H54 (cell line): ENCODE results near the gene C10orf143.

Source experiments
- DNase-seq: peaks from one replicate; pipeline ENCODE4 v3.0.0; 2011; ENCODE audit warnings: low spot score, mixed read lengths; ENCODE audit not compliant: insufficient read length
- FAIRE-seq: peaks from 3 replicates; lab custom pipeline; 2011; peaks lifted over from hg19 to GRCh38; lab: Jason Lieb, UNC
- POLR2A ChIP-seq: IDR thresholded peaks from 2 replicates; pipeline ENCODE4 v1.6.1; 2011; ENCODE audit warnings: low read depth, mild to moderate bottlenecking, low read length

The C10orf143 gene

DNA sequence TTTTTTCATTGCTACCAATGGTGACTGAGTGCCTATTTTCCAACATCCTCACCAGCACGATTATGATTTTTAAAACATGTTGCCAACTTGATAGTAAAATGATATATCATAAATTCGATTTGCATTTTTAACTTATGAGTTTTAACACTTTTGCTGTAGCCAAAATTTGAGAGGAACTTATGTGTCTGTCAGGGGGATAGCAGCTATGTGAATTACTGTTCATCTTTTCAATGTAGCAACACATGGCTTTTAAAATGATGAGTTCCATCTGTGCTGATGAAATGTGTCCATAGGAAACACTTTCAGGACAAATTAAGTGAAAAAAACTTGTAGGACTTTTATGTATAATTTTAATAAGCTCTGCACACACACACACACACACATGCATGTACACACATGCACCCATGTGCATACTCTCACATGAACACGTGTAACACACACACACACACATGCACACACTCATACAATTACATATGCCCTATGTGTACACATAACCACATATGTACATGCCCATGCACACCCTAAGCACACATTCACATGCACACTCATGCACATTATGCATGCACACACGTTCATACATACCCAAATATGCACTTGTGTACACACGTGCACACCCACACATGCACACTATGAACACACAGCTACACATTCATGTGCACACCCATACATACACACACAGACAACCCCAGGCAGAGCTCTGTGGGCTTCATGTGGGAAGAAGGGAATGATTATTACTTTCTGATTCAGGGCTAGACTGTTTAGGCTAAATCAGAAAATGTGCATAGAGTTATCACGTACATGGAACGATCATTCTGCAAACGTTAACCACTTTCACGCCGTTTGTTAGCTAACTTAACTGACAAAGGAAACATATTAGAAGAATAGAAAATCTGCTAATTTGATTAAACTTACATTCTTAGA lies 68.9 kb downstream of the C10orf143 start:
- FAIRE-seq = no peak
- no peak for DNase-seq
- TF ChIP-seq POLR2A = no peak

DNA sequence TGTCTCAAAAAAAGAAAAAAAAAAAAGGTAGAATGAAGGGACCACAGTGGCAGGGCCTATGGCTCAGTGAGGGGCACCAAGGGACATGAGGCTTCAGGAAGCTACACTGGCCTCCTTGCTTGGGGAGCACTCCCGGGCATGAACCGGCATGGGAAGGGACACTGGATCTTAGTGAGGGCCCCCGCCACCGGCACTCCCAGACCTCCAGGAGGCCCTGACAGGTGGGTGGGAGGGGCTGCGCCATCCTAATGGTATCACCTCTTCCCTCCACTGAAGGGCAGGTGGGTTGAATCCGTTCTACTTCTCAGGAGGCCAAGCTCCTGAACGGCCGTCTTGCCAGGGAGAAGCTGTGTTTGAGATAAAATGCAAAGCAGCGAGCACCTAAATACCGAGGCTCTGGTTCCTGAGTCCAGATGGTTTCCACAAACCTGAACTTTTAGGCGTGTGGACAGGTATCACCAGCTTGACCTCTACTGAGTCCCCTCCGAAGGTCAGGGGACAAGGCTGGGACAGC lies 69.8 kb downstream of the C10orf143 start:
- FAIRE-seq (no peak), DNase-seq (no peak)
- no peak for TF ChIP-seq POLR2A

DNA sequence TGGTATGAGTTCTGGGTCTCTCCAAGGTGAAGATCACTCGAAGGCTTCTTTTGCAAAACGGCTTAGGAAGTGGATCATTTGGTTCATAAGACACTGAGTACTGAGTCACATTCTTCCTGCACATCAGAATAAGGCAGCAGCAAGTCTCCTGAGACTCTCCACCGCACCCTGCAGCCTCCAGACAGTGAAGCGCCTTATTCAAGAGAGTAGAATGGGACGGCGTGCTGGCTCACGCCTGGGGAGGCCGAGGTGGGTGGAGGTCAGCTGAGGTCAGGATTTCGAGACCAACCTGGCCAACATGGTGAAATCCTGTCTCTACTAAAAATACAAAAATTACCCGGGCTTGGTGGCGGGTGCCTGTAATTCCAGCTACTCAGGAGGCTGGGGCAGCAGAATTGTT lies 70.3 kb downstream of the C10orf143 start:
- no peak for FAIRE-seq
- TF ChIP-seq POLR2A = no peak

DNA sequence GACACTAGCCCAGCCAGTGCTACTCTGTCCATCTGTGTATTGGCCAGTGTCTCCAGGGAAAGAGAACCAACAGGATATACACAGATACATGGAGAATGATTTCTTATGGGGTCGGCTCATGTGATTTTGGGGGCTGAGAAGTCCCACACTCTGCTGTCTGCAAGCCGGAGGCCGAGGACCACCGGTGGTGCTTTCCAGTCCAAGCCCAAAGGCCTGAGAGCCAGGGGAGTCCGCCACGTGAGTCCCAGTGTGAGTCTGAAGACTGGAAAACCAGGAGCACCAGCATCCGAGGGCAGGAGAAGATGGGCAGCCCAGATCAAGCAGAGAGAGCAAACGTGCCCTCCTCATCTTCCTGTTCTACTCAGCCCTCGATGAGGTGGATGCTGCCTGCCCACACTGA lies 71.5 kb downstream of the C10orf143 start:
- FAIRE-seq (no peak), DNase-seq (no peak)
- TF ChIP-seq POLR2A = no peak

More for the DNA sequence above, 70.3 kb downstream of the C10orf143 start:
- no peak for DNase-seq

- FAIRE-seq = no peak
- no peak for TF ChIP-seq POLR2A
- no peak for DNase-seq
Observed at GRCh38 chr10:130038611-130039109, 72.0 kb downstream of the C10orf143 start.

- FAIRE-seq (no peak), DNase-seq (no peak)
- no peak for TF ChIP-seq POLR2A
Observed at GRCh38 chr10:130038019-130038555, 72.5 kb downstream of the C10orf143 start.

- no peak for DNase-seq
- no peak for TF ChIP-seq POLR2A
- no peak for FAIRE-seq
Observed at GRCh38 chr10:130037169-130037661, 73.4 kb downstream of the C10orf143 start.

- DNase-seq (no peak), FAIRE-seq (no peak)
- no peak for TF ChIP-seq POLR2A
Observed at GRCh38 chr10:130036296-130037065, 74.1 kb downstream of the C10orf143 start.

DNA sequence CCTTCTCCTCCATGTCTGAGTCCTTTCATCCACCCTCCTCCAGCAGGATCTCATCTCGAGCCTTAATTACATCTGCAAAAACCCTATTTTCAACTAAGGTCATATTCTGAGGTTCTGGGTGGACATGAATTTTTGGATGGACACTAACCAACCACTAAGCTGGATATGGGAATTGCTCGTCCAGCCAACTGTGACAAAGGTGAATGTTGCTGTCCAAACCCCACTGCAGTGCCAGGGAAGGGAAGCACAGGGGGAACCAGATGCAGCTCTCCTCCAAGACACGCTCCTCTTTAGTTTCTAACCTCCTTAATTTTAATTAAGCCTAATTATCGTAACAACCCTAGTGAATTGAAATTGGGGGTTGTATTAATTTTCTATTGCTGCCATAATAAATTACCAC lies 81.4 kb downstream of the C10orf143 start:
- TF ChIP-seq POLR2A = no peak
- FAIRE-seq = no peak
- no peak for DNase-seq

GRCh38 chr10:130028465-130028819 lies 82.2 kb downstream of the C10orf143 start:
- FAIRE-seq (no peak), DNase-seq (peak; percentile 12)
- no peak for TF ChIP-seq POLR2A

DNA sequence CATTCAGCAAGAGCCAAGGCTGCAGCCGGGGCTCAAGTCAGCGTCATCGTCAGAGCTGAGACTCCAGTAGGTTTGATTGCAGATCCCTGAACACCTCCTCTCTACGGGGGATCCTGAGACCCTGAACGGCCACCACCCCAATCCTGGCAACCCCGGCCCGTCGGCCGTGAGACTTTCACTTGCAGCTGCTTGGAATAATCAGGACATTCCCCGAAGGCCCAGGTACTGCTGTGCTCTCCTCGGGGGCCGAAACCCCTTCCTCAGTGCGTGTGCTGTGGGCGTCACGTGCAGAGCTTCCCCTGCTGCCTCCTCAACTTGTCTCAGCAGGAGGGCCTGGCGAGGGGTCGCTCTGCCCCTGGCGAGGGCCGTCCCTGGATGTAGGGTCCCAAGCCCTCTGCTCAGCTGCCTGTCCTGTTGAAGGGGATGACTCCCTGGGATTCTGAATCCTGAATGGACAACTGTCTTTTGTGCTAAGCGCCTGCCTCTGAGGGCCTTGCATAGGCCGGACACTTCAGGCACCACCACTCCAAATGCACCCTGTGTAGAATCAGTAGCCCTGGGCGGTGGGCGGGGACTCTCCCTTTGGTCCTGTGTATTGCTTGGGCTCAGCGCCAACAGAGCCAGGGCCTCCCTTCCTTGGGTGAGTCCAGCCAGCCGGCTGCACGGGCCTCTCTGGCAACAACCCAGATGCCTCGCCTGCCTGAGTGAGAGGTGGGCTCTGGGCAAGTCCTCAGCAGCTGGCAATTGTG lies 82.7 kb downstream of the C10orf143 start:
- TF ChIP-seq POLR2A = no peak
- FAIRE-seq = no peak
- peak; percentile 33 for DNase-seq

DNA sequence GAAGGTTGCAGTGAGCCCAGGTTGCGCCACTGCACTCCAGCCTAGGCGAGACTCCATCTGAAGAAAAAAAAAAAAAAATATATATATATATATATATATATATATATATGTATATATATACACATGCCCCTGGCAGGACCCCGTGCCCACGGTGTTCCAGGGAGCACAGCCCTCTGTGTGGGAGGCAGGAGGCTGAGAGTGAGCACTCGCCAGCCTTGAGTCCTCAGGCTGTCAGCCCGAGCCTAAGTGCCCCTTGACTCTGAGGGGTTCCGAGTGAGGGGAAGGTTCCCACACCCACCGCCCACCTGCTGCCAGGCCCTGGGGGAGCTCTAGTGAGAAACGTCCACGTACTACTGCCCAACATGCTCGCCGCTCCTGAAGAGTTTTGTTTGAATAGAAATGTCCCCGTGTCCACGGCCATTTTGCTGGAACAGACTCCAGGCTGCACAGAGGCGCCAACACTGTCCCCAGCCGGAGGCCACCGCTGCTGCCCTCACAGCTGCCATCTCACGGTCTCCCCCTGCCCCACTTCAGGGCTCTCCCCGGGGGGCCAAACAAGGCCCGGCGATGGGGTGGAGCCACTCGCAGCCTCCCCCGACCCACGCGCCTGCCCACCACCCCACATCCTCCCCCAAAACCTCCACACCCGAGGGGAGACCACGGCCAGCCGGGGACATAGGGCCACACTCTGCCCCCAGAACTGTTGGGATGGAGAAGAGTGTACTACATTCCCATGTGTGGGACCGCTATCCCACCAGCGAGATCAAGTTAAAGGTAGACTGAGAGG lies 83.8 kb downstream of the C10orf143 start:
- FAIRE-seq = no peak
- TF ChIP-seq POLR2A = no peak
- no peak for DNase-seq
